ENCODE results near the gene SETD3.

Gene SETD3

DNA sequence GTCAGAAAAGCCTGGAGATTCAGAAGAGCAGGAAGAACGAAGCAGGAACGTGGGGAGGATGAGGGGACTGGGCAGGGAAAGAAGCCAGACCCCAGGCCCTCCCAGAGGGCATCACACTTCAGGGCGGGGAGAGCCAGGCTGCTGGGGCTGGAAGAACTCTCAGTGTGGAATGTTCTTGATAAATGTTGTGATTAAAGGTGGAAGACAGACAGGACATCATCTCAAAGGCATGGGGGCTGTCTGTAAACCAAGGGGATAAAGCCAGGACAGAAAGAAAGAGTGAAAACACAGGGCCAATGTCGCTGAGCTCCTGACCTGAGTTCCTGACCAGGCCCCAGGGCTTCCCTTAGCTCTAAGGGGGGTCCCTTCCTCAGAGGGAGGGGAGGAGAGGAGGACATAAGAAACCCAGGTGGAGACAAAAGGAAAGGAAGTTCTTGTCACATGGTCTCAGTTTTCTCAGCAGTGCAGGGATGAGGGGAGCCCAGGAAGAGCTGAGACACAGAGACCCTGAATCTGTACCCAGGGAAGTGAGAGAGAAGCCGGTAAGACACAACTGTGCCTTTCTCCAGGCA lies 56.3 kb downstream of the SETD3 start:
- DNase-seq = no peak

DNA sequence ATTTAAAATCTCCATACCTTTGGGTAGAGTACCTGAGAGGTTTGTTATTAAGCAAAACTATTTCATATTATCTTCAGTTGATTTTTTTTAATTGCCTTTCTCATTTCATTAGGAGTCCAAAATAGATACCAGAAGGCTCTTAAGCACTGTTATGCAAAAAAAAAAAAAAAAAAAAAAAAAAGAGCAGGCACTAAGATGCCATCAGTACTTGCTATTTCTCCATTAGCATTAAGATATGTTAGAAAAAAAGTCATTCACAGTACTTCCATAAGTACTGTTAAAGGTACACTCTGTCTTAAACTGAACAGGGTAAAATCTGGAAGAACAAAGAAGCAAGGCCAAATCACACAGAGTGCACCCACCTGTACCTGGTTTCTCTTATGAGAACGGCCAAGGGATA lies 57.2 kb downstream of the SETD3 start:
- no peak for DNase-seq

DNA sequence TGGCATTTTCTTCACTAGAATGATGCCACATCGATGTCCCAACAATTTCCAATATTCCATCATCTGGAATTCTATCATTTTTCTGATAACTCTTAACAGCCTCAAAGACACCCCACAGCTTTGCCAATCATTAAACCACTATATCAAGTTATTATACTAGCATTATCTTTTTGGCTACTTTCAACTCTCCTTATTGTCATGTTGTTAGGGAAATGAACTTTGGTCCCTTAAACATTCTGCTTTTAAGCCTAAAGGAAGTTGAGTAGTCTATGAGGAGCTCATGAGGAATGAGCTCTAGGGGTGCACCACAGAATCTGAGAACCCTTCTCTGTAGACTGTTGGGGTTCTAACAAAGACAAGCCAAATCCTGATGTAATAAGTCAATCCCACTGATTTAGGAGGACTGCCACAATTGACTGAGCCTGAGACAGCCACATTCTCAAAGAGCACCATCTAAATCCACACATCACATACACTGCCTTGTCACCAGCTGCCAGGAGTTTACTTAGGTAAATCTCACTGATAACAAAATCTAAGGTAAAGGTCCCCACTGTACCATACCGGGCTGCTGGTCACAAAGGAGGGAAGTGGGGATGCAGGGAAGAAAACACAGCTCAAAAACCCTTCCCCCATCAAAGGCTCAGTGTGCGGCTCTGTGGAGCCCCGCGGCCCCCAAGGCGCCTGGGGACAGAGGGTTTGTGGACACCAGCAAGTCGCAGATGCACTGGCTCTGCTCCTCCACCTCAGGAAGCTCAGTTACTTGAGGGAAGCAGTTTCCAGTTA lies 58.2 kb downstream of the SETD3 start:
- no peak for DNase-seq

DNA sequence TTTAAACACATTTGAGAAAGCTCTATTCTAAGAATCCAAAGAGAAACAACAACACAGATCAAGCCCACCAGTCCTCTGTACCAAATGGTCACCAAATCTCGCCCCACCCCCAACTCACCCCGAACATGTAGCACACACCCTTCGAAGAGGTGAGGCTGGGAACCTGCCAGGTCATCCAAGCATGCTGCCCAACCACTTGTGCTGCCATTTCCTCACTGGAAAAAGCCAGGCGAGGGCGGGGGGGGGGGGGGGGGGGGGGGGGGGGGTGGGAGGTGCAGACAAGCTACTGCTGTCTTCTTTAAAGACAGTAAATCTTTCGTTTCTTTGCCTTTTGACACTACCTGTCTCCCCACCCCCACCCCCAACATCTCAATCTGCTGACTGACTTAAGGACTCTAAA lies 59.9 kb downstream of the SETD3 start:
- no peak for DNase-seq

DNA sequence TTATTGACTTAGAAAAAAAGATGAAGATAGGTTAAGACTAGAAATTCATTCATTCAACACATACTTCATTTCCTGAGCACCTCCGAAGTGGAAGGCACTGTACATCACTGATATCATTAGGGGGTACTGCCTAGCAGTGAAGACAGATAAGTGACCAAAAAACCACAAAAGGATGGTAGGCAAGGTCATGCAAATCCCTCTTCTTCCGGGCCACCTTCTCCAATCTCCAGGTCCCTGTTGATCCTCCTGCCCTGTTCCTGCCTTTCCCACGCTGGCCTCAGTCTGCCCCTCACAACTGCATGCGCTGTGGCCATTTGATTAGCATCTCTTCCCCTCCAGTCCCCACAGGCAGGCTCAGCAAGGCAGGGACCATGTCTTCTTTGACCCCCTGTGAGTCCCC lies 60.8 kb downstream of the SETD3 start:
- DNase-seq = no peak

DNA sequence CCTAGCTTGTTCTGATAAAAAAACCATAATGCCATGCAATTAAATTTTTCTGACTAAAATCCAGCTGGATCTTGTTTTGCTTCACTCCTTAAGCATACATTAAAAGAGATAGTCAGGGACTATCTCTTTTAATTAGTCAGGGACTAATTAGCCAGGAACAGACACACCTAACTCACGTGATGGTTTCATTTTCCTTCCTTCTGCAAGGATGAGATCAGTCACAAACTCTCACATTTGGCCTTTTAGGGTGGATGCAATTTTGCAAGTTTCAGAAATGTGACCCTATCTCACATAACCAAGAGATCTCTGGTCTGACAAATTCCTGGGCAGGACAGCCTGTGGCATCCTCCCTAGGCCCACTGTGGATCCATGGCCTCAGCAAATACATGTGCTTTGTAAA lies 62.4 kb downstream of the SETD3 start:
- no peak for DNase-seq

DNA sequence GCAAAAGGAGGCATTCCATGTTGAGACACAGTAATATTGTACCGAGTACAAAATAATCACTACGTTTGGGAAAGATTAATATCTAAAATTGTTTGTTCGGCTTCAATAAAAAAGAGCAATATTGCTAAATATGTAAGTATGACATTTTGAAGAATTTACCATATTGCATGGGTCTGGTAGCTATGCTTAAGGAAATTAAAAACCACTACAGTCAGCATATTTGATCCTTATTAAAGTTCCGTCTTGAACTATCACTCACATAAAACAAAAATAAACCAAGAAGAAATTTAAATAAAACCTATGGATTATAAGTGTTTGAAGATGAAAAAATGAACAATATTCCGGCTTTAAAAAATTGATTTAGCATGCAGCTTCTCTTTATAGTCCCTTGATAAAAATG lies 63.8 kb downstream of the SETD3 start:
- no peak for DNase-seq

DNA sequence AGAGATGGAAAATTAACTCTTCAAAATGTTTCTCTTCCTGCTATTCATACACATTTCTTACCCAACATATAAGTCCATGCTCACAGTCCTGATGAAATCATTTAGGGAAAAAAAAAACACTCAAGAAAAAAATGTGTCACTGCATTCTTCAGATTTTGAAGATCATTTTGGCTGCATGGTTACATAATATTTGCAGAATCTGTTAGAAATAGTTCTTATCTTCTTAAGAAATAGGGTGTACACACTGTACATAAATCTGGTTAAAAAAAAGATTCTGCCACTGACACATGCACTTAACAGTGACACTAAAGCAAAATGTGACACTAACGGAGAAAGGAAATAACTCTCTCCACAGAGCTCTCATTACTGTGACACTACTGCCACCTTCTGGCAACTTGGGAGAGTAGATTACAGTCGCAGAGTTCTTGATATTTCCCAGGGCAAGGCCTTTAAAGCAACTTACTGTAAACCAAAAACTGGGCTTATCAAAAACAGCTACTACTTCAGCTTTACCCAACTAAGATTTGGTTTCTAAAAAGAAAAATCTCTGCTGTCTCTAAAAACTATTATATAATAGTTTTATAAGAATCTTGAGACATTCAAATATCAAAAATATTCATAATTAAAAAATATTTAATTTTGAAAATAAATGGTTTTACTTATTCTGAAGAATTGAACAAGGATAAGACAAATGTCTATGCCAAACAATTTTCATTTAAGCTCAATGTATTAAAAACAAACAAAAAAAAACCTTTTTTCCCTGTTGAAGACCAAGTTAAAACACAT lies 65.0 kb downstream of the SETD3 start:
- DNase-seq = peak in 22 of 51 donors; percentile 6 to 72 (median 36)

DNA sequence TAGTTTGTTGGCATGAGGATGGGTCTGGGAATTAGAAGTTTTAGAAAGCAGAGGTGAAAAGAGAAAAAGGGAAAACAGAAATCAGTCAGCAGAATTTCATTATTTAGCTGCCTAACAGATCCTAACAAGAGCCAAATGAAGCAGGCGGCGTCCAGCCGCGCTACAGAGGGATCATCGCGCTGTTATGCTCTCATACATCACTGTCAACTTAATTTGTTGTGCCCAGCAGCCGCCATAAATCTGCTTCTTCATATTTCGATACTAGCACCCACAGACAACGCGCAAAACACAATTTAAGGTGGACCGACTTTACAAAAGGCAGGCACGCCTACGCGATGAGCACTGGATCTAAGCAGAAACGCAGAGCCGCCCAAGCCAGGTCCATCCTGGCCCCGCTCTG lies 66.7 kb downstream of the SETD3 start:
- no peak for DNase-seq

DNA sequence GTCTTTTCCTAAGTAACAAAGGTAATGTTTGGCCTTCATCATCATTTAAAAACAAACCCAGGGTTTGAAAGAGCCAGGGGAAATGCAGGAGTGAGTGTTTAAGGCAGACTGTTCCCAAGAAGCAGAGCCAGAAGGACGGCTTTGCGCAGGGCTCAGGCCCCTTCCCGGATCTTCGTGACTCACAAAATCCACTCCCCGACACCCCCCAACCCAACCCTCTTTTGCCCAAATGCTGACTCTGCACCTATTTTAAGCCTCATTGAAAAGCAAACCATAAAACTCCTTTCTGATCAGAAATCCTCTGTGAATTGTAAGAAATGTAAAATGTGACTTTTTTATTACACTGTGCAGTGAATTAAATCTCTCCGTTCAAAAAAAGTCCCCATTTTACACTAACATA lies 67.5 kb downstream of the SETD3 start:
- no peak for DNase-seq

DNA sequence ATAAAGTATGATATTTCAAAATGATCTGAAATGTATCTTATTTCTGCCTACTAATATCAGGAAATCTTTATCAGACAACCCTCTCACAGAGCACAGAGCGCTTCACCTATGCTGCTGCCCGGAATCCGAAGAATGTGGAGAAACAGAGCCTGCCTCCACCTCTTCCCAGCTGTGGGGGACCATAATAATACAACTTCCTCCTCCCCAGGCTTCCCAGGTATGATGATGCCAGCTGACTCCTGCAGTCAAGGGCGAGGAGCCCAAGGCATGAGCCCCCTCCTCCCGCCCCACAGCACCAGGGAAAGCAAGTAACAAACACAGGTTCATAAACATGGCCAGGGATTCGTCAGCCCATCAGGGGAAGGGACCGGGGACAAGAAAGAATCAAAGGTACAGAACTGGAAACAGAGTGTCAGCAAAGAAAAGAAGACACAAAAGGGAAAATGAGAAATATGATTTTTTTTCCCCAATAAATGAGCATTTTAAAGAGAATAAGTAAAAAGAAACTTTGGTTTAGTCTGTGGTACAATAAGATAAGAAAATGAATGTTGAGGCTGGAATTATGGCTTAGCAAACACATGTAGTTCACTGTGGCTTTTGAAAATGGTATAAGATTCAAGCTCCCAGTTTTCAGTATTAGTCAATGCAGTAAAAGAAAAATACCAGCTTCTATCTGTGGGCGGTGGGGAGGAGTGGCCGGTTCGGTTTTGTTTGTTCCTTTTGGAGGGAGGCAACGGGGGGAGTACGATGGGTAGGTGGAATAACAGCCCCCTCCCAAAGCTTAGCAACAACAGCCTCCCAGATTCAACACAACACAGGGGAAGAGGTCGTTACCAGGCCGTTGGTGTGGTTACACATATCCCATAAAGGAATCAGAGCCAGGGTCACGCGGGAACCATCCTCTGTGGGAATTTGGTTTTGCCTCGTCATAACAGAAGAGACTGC lies 68.3 kb downstream of the SETD3 start:
- DNase-seq = no peak

DNA sequence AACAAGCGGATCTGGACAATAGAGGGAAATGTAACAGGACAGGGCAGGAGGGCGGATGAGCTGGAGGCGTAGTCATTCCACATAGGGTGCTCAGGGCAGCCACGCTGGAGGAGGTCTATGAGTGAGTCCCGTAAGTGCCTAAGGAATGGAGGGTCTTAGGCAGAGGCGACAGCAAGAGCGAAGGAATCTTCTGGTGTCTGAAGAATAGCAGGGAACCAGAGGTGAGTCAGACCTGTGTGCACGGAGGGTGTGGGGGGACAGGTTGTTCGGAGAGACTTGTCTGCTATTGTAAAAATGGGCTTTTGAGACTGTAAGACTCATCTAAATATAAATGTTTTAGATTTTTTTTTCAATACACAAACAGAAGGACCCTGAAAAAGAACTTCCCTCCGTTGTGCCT lies 70.6 kb downstream of the SETD3 start:
- DNase-seq = no peak

DNA sequence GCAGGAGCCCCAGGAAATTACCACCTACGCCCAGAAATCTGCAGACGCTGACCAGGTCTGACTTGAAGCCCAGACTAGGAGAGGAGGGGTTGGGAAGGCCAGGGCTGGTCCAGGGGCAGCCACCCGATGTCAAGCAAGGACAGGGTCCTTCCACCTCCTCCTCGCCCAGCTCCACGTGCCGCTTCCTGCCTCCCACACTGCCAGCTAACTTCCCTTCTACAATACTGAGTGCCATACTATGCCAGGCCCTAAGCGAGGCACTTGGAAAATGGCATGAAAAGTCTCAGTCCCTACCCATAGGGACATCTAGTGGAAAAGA lies 71.7 kb downstream of the SETD3 start:
- DNase-seq = no peak

DNA sequence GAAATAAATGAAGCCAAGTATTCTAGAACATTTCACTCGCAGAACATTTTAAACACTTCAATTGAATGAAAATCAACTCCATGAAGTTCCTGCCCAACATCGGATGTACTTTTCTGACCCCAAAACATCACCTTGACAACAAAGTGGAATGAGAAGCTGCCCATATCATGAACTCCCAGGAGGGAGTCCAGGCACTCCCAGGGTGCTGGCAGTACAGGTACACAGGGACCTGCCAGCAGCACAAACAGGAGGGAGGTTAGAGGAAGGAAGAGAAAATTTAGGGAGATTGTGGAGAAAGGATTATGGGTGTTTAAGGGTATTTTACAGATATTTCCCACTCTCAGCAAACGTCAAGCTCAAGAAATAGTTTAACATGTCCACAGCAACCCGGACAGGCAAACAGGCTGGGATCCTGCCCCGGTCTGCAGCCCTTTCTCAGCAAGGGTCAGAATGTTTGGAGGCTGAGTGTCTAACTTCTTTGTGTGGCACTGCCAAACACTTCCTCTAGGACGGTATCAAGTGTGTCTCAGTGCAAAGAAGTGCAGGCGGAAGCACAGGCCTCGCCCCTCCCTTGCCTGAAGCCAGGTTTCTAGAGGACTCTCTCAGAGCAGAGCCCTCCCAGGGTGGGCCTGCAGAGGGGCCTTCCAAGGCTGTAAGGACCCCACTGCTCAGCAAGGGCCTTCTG lies 72.2 kb downstream of the SETD3 start:
- no peak for DNase-seq

DNA sequence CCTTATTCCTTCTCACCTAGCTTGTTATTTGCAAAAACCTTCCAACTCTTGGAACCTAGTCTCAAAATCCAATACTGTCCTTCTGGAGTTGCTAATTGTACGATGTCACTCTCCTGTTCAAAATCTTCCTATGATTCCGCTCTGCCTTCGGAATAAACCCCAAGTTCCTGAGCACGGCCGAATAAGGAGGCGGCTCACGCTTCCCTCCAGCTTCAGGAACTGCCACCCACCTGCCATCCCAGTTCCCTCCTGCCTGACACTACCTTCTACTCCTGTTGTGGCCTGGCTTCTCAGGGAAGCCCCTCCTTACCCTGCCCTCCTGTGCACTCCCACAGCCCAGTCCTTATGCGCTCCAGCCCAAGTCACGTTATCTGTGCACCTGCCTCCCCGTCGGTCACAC lies 73.2 kb downstream of the SETD3 start:
- DNase-seq = no peak

DNA sequence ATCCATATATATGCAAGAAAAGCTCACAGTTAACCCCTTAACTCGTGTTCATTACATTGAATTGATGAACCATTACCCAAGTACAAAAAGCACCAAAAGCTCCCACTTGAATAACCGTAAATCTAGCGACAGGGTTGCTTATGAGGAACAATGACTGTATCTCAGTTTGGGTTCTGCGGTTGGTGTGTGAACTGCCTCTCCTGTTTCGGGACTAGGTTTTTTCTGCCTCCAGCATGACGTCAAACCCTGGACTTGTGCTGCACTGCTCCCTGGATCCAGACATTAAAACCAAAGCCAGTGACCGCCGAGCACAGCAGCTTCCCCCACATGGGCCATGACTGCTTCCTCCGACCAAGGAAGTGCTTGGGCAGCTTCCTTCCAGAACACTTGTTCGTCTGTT lies 77.7 kb downstream of the SETD3 start:
- no peak for DNase-seq

DNA sequence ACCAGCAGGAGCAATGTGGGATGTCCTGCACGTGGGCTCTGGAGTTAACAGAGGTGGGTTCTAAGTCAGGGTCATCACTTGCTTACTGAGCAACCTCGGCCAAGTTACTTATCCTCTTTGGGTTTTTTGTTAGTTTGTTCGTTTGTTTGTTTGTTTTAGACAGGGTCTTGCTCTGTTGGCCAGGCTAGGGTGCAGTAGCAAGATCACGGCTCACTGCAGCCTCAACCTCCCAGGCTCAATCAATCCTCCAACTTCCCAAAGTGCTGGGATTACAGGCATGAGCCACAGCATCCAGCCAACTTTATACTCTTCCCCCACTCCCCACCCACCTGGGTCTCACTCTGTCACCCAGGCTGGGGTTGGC lies 78.4 kb downstream of the SETD3 start:
- no peak for DNase-seq

DNA sequence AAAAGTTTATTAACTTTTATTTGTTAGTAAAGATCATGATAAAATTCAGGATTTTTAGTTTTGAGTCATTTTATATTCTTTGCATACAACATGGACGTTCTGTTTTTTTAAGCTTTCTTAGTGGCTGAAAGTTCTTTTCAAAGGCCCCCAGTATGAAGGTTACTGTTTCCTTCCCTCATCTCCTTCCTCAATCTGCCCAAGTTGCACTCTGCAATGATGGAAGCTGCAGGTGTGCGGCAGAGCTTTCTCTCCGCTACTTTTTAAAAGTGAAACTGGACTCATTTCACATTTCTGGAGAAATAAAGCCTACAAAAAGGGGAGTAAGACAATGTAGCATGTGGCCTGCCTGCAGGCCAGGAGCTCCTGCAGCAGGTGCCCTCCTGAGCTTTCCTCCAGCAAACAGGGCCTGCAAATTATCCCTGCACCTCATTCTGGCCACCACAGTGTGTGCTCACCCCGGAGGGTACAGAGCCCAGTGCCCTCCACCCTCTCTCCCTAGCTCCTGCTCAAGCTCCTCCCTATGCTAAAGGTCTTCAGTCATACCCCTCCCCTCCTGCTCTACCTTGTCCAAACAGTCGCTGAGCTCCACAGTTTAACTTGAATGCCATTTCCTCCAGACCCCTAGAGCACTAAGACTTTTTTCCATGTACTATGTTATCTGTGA lies 78.9 kb downstream of the SETD3 start:
- no peak for DNase-seq

DNA sequence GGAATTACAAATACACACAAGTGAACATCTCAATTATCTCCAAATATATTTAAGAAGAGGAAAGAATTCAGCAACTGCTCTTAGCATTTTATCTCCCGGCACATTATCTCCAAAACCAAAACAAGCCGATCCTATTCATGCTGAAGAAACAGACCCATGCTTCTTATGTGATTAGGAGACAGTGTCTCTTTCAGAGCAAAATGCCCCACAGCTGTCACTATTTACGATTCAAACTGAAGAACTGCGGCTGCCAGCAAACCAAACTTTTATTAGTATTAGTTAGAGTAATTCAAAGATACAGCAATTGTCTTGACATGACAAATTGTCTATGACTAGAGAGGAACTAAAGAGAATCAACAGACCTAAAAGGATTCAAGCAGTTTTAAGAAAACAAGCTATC lies 79.4 kb downstream of the SETD3 start:
- DNase-seq = no peak

DNA sequence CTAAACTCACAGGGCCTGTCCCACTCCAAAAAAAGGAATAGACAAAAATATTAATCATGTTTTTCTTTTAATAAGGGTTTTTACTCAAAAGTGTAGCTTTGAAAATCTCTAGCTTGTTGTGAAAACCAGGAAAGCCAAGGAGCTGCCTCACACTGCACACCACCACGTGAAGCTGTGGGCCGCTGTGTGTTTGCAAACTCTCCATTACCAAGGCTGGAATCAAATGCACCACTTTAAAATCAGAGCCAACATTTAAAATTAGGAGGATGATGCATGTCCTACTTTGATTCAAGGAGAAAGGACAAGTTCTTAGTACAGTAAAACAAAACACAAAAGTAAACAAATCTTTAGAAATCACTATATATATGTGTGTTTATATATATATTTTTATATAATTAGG lies 83.0 kb downstream of the SETD3 start:
- no peak for DNase-seq
